Sigmoid colon (tissue), 4 donors: ENCODE data around the gene CACNA1A.

ENCODE experiments used
- EP300 ChIP-seq, 4 donors: sonication (generic); formaldehyde crosslinking; IDR thresholded peaks; one replicate each; pipeline ENCODE4 v1.6.1; 2017; ENCODE audit warnings: antibody characterized with exemption in 4 of 4
- POLR2A ChIP-seq, 2 donors: fragments of 450-650 bp; IDR thresholded peaks; one replicate each; pipeline ENCODE4 v1.6.1; 2016; ENCODE audit warnings: antibody characterized with exemption in 2 of 2, mild to moderate bottlenecking in 2 of 2, moderate library complexity in 2 of 2
- POLR2AphosphoS5 ChIP-seq, 4 donors: sonication (generic); formaldehyde crosslinking; IDR thresholded peaks; one replicate each; pipeline ENCODE4 v1.6.1; 2017; ENCODE audit warnings: antibody characterized with exemption in 4 of 4
- TF ChIP-seq, protein P1 (sequence below), 4 experiments: fragments of 450-650 bp in 3 of 4; fragments of 200-600 bp in 1 of 4; IDR thresholded peaks; one replicate each; pipeline ENCODE4 v1.5.1; 2016 to 2019; ENCODE audit warnings: antibody characterized with exemption in 4 of 4, mild to moderate bottlenecking in 3 of 4, moderate library complexity in 2 of 4

DNA sequence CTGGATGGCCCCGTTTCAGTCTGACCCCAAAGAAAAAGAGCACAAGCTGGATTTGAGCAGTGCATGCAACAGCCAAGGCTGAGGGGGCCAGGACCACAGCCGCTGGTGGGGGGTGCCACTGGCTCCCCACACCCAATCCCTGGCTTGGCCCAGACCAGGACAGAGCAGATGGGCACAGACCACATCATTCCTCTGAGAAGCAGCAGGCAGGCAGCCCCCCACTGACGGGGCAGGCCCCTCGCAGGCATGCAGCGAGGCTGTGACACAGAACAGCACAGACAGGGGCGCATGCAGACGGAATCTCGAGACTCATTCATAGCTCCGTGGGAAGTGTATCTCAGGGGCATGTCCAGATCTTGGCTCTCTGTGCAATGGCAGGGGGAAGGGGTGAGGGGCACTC is 281.2 kb downstream of the CACNA1A start:
- TF ChIP-seq, protein P1, sequence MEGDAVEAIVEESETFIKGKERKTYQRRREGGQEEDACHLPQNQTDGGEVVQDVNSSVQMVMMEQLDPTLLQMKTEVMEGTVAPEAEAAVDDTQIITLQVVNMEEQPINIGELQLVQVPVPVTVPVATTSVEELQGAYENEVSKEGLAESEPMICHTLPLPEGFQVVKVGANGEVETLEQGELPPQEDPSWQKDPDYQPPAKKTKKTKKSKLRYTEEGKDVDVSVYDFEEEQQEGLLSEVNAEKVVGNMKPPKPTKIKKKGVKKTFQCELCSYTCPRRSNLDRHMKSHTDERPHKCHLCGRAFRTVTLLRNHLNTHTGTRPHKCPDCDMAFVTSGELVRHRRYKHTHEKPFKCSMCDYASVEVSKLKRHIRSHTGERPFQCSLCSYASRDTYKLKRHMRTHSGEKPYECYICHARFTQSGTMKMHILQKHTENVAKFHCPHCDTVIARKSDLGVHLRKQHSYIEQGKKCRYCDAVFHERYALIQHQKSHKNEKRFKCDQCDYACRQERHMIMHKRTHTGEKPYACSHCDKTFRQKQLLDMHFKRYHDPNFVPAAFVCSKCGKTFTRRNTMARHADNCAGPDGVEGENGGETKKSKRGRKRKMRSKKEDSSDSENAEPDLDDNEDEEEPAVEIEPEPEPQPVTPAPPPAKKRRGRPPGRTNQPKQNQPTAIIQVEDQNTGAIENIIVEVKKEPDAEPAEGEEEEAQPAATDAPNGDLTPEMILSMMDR (IDR thresholded peaks at IDR 0.05): no peak
- TF ChIP-seq EP300 (IDR thresholded peaks at IDR 0.05) (no peak), POLR2A (IDR thresholded peaks at IDR 0.05) (no peak), POLR2AphosphoS5 (IDR thresholded peaks at IDR 0.05) (no peak)
